A549 (cell line): ENCODE measurements around the gene RPP25L. TPM values are rescaled to one million over a fixed set of nuclear protein-coding genes. Genes with fewer than 3 reads are reported as not detected.

ENCODE experiments used
- ATAC-seq, 2 experiments: fragments of 200-7000 bp in 1 of 2; fragments of >200 bp in 1 of 2; cut with Nextera tagmentation in 1 of 2; cut with Tn5 transposase in 1 of 2; 3 replicates each; pipeline versions ENCODE4 v1.8.0 to v1.9.1; 2018 to 2020; ENCODE audit warnings: mild to moderate bottlenecking in 1 of 2, moderate library complexity in 1 of 2
- CTCF ChIA-PET: fragments of 300-600 bp; sonication (Branson Sonifier 250); formaldehyde crosslinking; extraction: SDS; loops from one replicate; lab custom pipeline; 2021; ENCODE audit warnings: antibody characterized with exemption, inconsistent platforms; lab: Yijun Ruan, JAX
- POLR2A ChIA-PET: fragments of 350-600 bp; formaldehyde crosslinking; extraction: SDS; loops from one replicate; lab custom pipeline; 2021; ENCODE audit warnings: antibody characterized with exemption, inconsistent platforms; lab: Yijun Ruan, JAX
- DNase-seq, 2 experiments: peaks; one replicate each; pipeline versions ENCODE4 v3.0.0 to v3.0.0-alpha.2; 2011 to 2016; ENCODE audit warnings: low read depth in 1 of 2, low spot score in 1 of 2
- FAIRE-seq: peaks from 2 replicates; lab custom pipeline; 2011; peaks lifted over from hg19 to GRCh38; lab: Jason Lieb, UNC
- H3K27ac ChIP-seq, 2 experiments: fragments of >200 bp; sonication (Bioruptor Twin); formaldehyde crosslinking; 3 replicates each; pipeline ENCODE4 v1.5.1; 2016 to 2017
- H3K4me1 ChIP-seq: fragments of >200 bp; sonication (Bioruptor Twin); formaldehyde crosslinking; 3 replicates; pipeline ENCODE4 v1.6.1; 2016
- H3K4me2 ChIP-seq: fragments of >200 bp; sonication (Bioruptor Twin); formaldehyde crosslinking; 3 replicates; pipeline ENCODE4 v1.6.1; 2016
- H3K4me3 ChIP-seq: fragments of >200 bp; sonication (Bioruptor Twin); formaldehyde crosslinking; 3 replicates; pipeline ENCODE4 v1.5.1; 2016
- H3K9me3 ChIP-seq: fragments of >200 bp; sonication (Bioruptor Twin); formaldehyde crosslinking; 3 replicates; pipeline ENCODE4 v1.6.1; 2016
- BHLHE40 ChIP-seq: IDR thresholded peaks from 2 replicates; pipeline ENCODE4 v1.6.1; 2012; ENCODE audit warnings: low read depth, low read length, inconsistent platforms
- CHD2 ChIP-seq: fragments of 150-350 bp; IDR thresholded peaks from 2 replicates; pipeline ENCODE4 v1.6.1; 2014; ENCODE audit warnings: low read length; ENCODE audit not compliant: partially characterized antibody
- EP300 ChIP-seq, 2 experiments: fragments of >200 bp; sonication (Bioruptor Twin); formaldehyde crosslinking; IDR thresholded peaks; 2 replicates in 1 of 2; 3 replicates in 1 of 2; pipeline ENCODE4 v1.6.1; 2016 to 2017
- FOSL2 ChIP-seq, 2 experiments: fragments of 450-650 bp in 1 of 2; fragments of >200 bp in 1 of 2; sonication (Bioruptor Twin) in 1 of 2; formaldehyde crosslinking; IDR thresholded peaks; 2 replicates each; pipeline versions ENCODE4 v1.5.0 to v1.6.1; 2016 to 2020; ENCODE audit warnings: mild to moderate bottlenecking in 1 of 2, moderate library complexity in 1 of 2
- FOXS1 ChIP-seq: fragments of 250-450 bp; sonication (Bioruptor Pico); IDR thresholded peaks from 2 replicates; pipeline ENCODE4 v1.5.0; 2020; ENCODE audit warnings: mild to moderate bottlenecking, moderate library complexity
- GATA3 ChIP-seq: IDR thresholded peaks from 2 replicates; pipeline ENCODE4 v1.6.1; 2012; ENCODE audit warnings: borderline replicate concordance
- HOXA7 ChIP-seq: fragments of 250-450 bp; sonication (Bioruptor Pico); IDR thresholded peaks from 2 replicates; pipeline ENCODE4 v1.5.0; 2020; ENCODE audit warnings: mild to moderate bottlenecking, moderate library complexity
- HOXB13 ChIP-seq: fragments of 250-450 bp; sonication (Bioruptor Pico); IDR thresholded peaks from 2 replicates; pipeline ENCODE4 v1.5.0; 2020; ENCODE audit warnings: low read depth, mild to moderate bottlenecking, moderate library complexity
- HOXB5 ChIP-seq: fragments of 250-450 bp; sonication (Bioruptor Pico); IDR thresholded peaks from 2 replicates; pipeline ENCODE4 v1.5.0; 2020; ENCODE audit warnings: mild to moderate bottlenecking, moderate library complexity
- JUNB ChIP-seq: fragments of >200 bp; sonication (Bioruptor Twin); formaldehyde crosslinking; IDR thresholded peaks from 2 replicates; pipeline ENCODE4 v1.6.1; 2016
- KDM1A ChIP-seq: fragments of 200-600 bp; sonication (generic); IDR thresholded peaks from 2 replicates; pipeline ENCODE4 v1.6.1; 2016; ENCODE audit warnings: low read depth, mild to moderate bottlenecking
- MAZ ChIP-seq: fragments of 150-350 bp; IDR thresholded peaks from 2 replicates; pipeline ENCODE4 v1.6.1; 2014; ENCODE audit warnings: antibody characterized with exemption, low read depth, low read length, borderline replicate concordance
- MYC ChIP-seq: IDR thresholded peaks from 2 replicates; pipeline ENCODE4 v1.6.1; 2012; ENCODE audit warnings: mild to moderate bottlenecking, inconsistent platforms, low read length, improper control_type of control experiment, borderline replicate concordance
- NFE2L2 ChIP-seq: fragments of 150-350 bp; conservative IDR thresholded peaks from 2 replicates; pipeline ENCODE4 v1.6.1; 2014; ENCODE audit warnings: low read length
- NR3C1 ChIP-seq: fragments of >200 bp; sonication (Bioruptor Twin); formaldehyde crosslinking; IDR thresholded peaks from 3 replicates; pipeline ENCODE4 v1.6.1; 2017
- PHF8 ChIP-seq: fragments of 200-600 bp; sonication (generic); IDR thresholded peaks from 2 replicates; pipeline ENCODE4 v1.6.1; 2016; ENCODE audit warnings: low read depth, mild to moderate bottlenecking, antibody characterized with exemption, moderate library complexity, borderline replicate concordance
- RARB ChIP-seq: fragments of 250-450 bp; sonication (Bioruptor Pico); IDR thresholded peaks from 2 replicates; pipeline ENCODE4 v1.8.0; 2021; ENCODE audit warnings: mild to moderate bottlenecking, moderate library complexity
- RCOR1 ChIP-seq: fragments of 150-350 bp; IDR thresholded peaks from 2 replicates; pipeline ENCODE4 v1.6.1; 2014; ENCODE audit warnings: antibody characterized with exemption, low read length, low read depth
- RFX5 ChIP-seq: fragments of 450-650 bp; IDR thresholded peaks from 2 replicates; pipeline ENCODE4 v1.7.1; 2014; ENCODE audit warnings: antibody characterized with exemption, mild to moderate bottlenecking, moderate library complexity
- SMC3 ChIP-seq: fragments of >200 bp; sonication (Bioruptor Twin); formaldehyde crosslinking; IDR thresholded peaks from 3 replicates; pipeline ENCODE4 v1.6.1; 2018; ENCODE audit warnings: inconsistent platforms
- ZFP36 ChIP-seq: fragments of 450-650 bp; IDR thresholded peaks from 2 replicates; pipeline ENCODE4 v1.6.1; 2014; ENCODE audit warnings: borderline replicate concordance; ENCODE audit not compliant: partially characterized antibody
- WGBS: methylation state at CpG from one replicate; pipeline ENCODE4 v1.1.6; 2017; ENCODE audit errors: missing lambda C conversion rate; 5-methylcytosine and 5-hydroxymethylcytosine counted together
- polyA plus RNA-seq, 4 experiments: library from polyadenylated mRNA; depleted of rRNA in 3 of 4; stranded (reverse); fragments of >200 nt; fragmentation: RNase III in 1 of 4; extraction: RNeasy Plus Mini Kit Qiagen cat#74134 plus additional on column Dnase treatment in 1 of 4; gene quantifications; 2 replicates in 3 of 4; 3 replicates in 1 of 4; pipeline ENCODE4 v1.2.3, GENCODE V29; 2011 to 2017
- TF ChIP-seq, protein P1 (sequence below): IDR thresholded peaks from 2 replicates; pipeline ENCODE4 v1.6.1; 2012
- TF ChIP-seq, protein P2 (sequence below): fragments of 450-650 bp; IDR thresholded peaks from 2 replicates; pipeline ENCODE4 v1.6.1; 2014; ENCODE audit warnings: antibody characterized with exemption
- TF ChIP-seq, protein P3 (sequence below): fragments of >200 bp; sonication (Bioruptor Twin); formaldehyde crosslinking; IDR thresholded peaks from 3 replicates; pipeline ENCODE4 v1.6.1; 2016

RPP25L gene
- polyA plus RNA-seq, 2 of the 4 experiments (the other 2 are of a cell fraction): 40.8 to 41.7 TPM

DNA sequence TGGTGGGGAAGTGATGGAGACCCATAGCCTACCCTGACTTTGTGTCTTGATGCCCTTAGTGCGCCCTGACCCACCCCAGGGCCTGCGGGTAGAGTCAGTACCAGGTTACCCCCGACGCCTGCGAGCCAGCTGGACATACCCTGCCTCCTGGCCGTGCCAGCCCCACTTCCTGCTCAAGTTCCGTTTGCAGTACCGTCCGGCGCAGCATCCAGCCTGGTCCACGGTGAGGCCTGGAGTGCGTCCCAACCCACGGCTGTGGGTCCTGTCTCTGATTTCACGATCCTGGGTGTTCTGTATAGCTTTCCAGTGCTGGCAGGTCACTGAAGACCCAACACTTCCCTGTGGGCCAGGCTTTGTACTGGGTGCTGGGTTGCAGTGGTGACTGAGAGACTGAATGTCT, 46.6 kb upstream of the RPP25L start:
- H3K4me1 ChIP-seq: no peaks in the 10 kb centered on the region
- POLR2A ChIA-PET: no interaction called here
- CTCF ChIA-PET: interaction anchor here (3.5 to 12.1 kb wide), 3 partner anchors 15 to 43 kb away, joined by 21 to 288 read pairs (median 48); partner anchors contain the start of genes GALT, IL11RA and SIGMAR1
- WGBS: 92% methylated on average over 9 of the region's 14 CpGs
- FAIRE-seq (no peak), ATAC-seq (no peak), DNase-seq (no peak)
- H3K9me3 ChIP-seq: no peaks in the 10 kb centered on the region
- H3K4me2 ChIP-seq: no peak overlapping the region
- no peak overlapping the region for H3K27ac ChIP-seq
- no peak overlapping the region for H3K4me3 ChIP-seq
- TF ChIP-seq MYC: no peak
- TF ChIP-seq RCOR1: no peak
- no peak for TF ChIP-seq HOXA7 (CRISPR knock-in tag)
- no peak for TF ChIP-seq FOSL2 (IDR thresholded peaks at IDR 0.05)
- TF ChIP-seq FOSL2 (CRISPR knock-in tag; IDR thresholded peaks at IDR 0.05): no peak
- no peak for TF ChIP-seq CHD2
- no peak for TF ChIP-seq HOXB13 (CRISPR knock-in tag)
- no peak for TF ChIP-seq MAZ

DNA sequence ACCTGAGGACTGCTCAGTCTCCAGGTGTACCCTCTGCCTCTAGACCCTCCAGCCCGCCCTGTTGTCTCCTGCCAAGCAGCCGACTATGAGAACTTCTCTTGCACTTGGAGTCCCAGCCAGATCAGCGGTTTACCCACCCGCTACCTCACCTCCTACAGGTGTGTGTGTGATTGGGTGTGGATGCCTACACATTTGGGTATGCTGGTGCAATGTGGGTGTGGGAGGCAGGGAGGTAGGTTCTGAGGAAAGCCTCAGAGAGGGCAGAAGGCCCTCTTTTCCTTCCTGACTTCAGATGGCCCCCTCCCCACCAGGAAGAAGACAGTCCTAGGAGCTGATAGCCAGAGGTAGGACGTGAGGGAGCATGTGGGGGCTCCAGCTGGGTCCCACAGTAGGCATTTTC, 45.1 kb upstream of the RPP25L start:
- no peak overlapping the region for H3K4me3 ChIP-seq
- CTCF ChIA-PET: interaction anchor here (1.0 to 12.1 kb wide), 3 partner anchors 8 to 45 kb away, joined by 5 to 288 read pairs (median 21); partner anchors contain the start of genes GALT, IL11RA and SIGMAR1
- POLR2A ChIA-PET: no interaction called here

DNA sequence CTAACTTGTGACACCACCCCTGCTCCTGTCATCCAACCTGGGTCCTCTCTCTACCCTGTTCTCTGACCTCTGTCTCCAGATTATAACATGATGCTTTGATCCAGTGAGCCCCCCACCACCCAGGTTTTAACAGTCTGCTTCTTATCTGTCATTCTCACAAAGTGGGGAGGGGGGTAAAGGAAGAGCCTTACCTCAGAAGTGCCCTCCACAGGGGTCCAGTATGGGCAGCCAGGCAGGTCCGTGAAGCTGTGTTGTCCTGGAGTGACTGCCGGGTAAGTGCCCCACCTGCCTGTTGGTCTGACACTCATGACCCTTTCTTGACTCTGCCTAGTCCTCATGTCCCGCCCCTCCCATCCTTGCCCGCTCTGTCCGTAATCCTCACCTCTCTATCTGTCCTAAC, 43.5 kb upstream of the RPP25L start:
- FAIRE-seq (no peak), DNase-seq (no peak), ATAC-seq (no peak)
- ChIA-PET CTCF (interaction anchor here (0.6 to 12.1 kb wide), 5 partner anchors 9 to 135 kb away, joined by 3 to 288 read pairs (median 3); partner anchors contain the start of genes CNTFR, GALT, IL11RA and SIGMAR1), POLR2A (interaction anchor here (0.7 kb wide), 1 partner anchor 16 kb away, joined by 6 read pairs; no protein-coding TSS in a partner anchor)
- TF ChIP-seq FOXS1 (CRISPR knock-in tag): no peak
- no peak for TF ChIP-seq KDM1A
- TF ChIP-seq PHF8: no peak
- Histone ChIP-seq H3K4me1 (peaks cover 17% of the 10 kb centered on the region), H3K4me2 (no peak overlapping the region), H3K4me3 (no peak overlapping the region), H3K27ac (no peak overlapping the region), H3K9me3 (no peaks in the 10 kb centered on the region)
- WGBS: 91% methylated on average over 4 of the region's 5 CpGs

More for the DNA sequence above, 45.1 kb upstream of the RPP25L start:
- FAIRE-seq: no peak
- no peak for ATAC-seq
- no peak overlapping the region for H3K4me2 ChIP-seq
- DNase-seq: no peak
- no peak for TF ChIP-seq BHLHE40
- no peak for TF ChIP-seq GATA3
- TF ChIP-seq PHF8: no peak
- no peak for TF ChIP-seq RFX5
- no peak for TF ChIP-seq HOXB5 (CRISPR knock-in tag)
- no peak for TF ChIP-seq FOSL2 (IDR thresholded peaks at IDR 0.05)
- TF ChIP-seq FOSL2 (CRISPR knock-in tag; IDR thresholded peaks at IDR 0.05): no peak
- TF ChIP-seq, protein P1, sequence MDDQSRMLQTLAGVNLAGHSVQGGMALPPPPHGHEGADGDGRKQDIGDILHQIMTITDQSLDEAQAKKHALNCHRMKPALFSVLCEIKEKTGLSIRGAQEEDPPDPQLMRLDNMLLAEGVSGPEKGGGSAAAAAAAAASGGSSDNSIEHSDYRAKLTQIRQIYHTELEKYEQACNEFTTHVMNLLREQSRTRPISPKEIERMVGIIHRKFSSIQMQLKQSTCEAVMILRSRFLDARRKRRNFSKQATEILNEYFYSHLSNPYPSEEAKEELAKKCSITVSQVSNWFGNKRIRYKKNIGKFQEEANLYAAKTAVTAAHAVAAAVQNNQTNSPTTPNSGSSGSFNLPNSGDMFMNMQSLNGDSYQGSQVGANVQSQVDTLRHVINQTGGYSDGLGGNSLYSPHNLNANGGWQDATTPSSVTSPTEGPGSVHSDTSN: no peak
- no peak for TF ChIP-seq JUNB
- H3K27ac ChIP-seq: no peak overlapping the region
- H3K4me1 ChIP-seq: peaks cover 9% of the 10 kb centered on the region
- 70% methylated on average over 5 of the region's 5 CpGs for WGBS
- H3K9me3 ChIP-seq: no peaks in the 10 kb centered on the region

DNA sequence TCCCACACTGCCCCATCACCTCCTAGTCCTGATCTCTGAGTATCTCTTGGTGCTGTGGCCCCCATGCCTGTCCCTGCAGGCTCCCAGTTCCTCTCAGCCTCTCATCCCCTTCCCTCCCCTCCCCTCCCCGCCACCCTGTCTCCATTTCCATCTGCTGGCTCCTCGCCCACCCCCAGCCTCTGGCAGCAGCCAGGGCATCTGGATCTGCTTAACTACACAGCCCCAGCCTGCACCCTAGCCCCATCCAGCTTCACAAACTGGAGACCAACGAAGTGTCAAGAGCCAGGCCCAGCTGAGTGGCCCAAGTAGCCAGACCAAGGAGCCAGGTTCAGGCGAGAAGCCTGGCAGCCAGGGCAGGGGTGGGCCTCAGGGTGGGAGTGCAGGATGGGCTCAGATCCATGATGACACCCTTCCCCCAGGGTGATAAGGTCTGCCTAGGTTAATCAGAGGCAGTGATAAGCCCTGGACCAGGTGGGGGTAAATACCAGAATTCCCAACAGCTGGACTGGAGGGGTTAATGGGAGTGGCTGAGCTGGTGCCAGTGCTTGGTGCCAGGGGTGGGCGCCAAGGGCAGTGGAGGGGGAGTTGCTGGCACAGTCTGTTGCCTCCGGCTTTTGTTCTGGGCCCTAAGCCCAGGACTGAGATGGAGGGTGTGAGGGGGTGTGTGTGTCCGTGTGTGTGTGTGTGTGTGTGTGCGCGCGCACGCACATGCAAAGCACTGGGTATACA, 42.6 kb upstream of the RPP25L start:
- ChIA-PET POLR2A (no interaction called here), CTCF (interaction anchor here (1.0 to 22.6 kb wide), 3 partner anchors 7 to 17 kb away, joined by 3 to 288 read pairs (median 107); partner anchors contain the start of genes CCL27 and SIGMAR1)
- no peak for DNase-seq
- no peak for ATAC-seq
- Histone ChIP-seq H3K4me3 (no peak overlapping the region), H3K27ac (no peak overlapping the region), H3K4me2 (no peak overlapping the region), H3K9me3 (no peaks in the 10 kb centered on the region), H3K4me1 (peaks cover 17% of the 10 kb centered on the region)
- FAIRE-seq: no peak
- WGBS: 71% methylated on average over 9 of the region's 11 CpGs
- TF ChIP-seq SMC3 (no peak), CHD2 (no peak), NFE2L2 (no peak), FOSL2 (IDR thresholded peaks at IDR 0.05) (no peak), FOSL2 (CRISPR knock-in tag; IDR thresholded peaks at IDR 0.05) (no peak), NR3C1 (no peak), RARB (CRISPR knock-in tag) (no peak), ZFP36 (no peak), EP300 (IDR thresholded peaks at IDR 0.05) (no peak), RFX5 (no peak), PHF8 (no peak)
- TF ChIP-seq, protein P2, sequence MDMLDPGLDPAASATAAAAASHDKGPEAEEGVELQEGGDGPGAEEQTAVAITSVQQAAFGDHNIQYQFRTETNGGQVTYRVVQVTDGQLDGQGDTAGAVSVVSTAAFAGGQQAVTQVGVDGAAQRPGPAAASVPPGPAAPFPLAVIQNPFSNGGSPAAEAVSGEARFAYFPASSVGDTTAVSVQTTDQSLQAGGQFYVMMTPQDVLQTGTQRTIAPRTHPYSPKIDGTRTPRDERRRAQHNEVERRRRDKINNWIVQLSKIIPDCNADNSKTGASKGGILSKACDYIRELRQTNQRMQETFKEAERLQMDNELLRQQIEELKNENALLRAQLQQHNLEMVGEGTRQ: no peak
- TF ChIP-seq, protein P1: no peak
- TF ChIP-seq, protein P3, sequence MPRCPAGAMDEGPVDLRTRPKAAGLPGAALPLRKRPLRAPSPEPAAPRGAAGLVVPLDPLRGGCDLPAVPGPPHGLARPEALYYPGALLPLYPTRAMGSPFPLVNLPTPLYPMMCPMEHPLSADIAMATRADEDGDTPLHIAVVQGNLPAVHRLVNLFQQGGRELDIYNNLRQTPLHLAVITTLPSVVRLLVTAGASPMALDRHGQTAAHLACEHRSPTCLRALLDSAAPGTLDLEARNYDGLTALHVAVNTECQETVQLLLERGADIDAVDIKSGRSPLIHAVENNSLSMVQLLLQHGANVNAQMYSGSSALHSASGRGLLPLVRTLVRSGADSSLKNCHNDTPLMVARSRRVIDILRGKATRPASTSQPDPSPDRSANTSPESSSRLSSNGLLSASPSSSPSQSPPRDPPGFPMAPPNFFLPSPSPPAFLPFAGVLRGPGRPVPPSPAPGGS: no peak
